Muscle of leg (tissue), 11 donors: ENCODE measurements around the gene ZIC1. TPM values are rescaled to one million over a fixed set of nuclear protein-coding genes. Genes with fewer than 3 reads are reported as not detected.

Experiments used
- DNase-seq: peaks from one replicate; pipeline ENCODE4 v3.0.0; 2013
- H3K27ac ChIP-seq: one replicate; pipeline ENCODE4 v1.5.1; 2013; ENCODE audit warnings: mild to moderate bottlenecking, low read length, control low read depth
- H3K27me3 ChIP-seq: one replicate; pipeline ENCODE4 v1.6.1; 2013; ENCODE audit warnings: low read length; ENCODE audit not compliant: control insufficient read depth, insufficient read depth
- H3K36me3 ChIP-seq: one replicate; pipeline ENCODE4 v1.6.1; 2013; ENCODE audit warnings: low read length; ENCODE audit not compliant: control insufficient read depth, insufficient read depth
- H3K4me1 ChIP-seq: one replicate; pipeline ENCODE4 v1.6.1; 2013; ENCODE audit warnings: low read length; ENCODE audit not compliant: control insufficient read depth, insufficient read depth
- H3K4me3 ChIP-seq: one replicate; pipeline ENCODE4 v1.5.1; 2013; ENCODE audit warnings: low read length, control low read depth
- H3K9me3 ChIP-seq: replicated peaks from 2 replicates; pipeline ENCODE4 v1.6.1; 2013; ENCODE audit warnings: low read depth, low read length; ENCODE audit not compliant: control insufficient read depth
- WGBS: methylation state at CpG from one replicate; pipeline ENCODE4 v1.1.5; 2013; ENCODE audit warnings: missing lambda C conversion rate; ENCODE audit not compliant: insufficient coverage; 5-methylcytosine and 5-hydroxymethylcytosine counted together
- polyA plus RNA-seq, 8 donors: library from polyadenylated mRNA; unstranded; fragments of 120-200 nt; gene quantifications; one replicate each; pipeline versions ENCODE4 v1.2.1 to v1.2.3, GENCODE V29; 2013; ENCODE audit warnings: inconsistent platforms in 1 of 8, low replicate concordance in 1 of 8; ENCODE audit not compliant: insufficient read length in 8 of 8, insufficient read depth in 1 of 8
- total RNA-seq: library from RNA; stranded (reverse); fragments of 120-200 nt; gene quantifications from one replicate; pipeline ENCODE4 v1.2.4, GENCODE V29; 2013

Gene ZIC1
- total and polyA plus RNA-seq, 9 donors: 9.7 to 16.6 (median 12.8) TPM

GRCh38 chr3:147368151-147368550 is 41.0 kb upstream of the ZIC1 start:
- Histone ChIP-seq H3K9me3 (no peaks in the 10 kb centered on the region), H3K4me3 (no peak overlapping the region), H3K27me3 (peaks cover 72% of the 10 kb centered on the region), H3K4me1 (peaks cover 8% of the 10 kb centered on the region), H3K36me3 (no peaks in the 10 kb centered on the region), H3K27ac (no peak overlapping the region)
- WGBS: no CpG with 5 or more reads among the region's 2 CpGs
- DNase-seq: no peak

GRCh38 chr3:147368561-147369221 is 40.5 kb upstream of the ZIC1 start:
- Histone ChIP-seq H3K9me3 (no peaks in the 10 kb centered on the region), H3K4me3 (no peak overlapping the region), H3K27ac (no peak overlapping the region), H3K36me3 (no peaks in the 10 kb centered on the region), H3K4me1 (peaks cover 8% of the 10 kb centered on the region), H3K27me3 (peaks cover 78% of the 10 kb centered on the region)
- 4% methylated on average over 10 of the region's 16 CpGs for WGBS
- no peak for DNase-seq

GRCh38 chr3:147369231-147369630 is 39.9 kb upstream of the ZIC1 start:
- peaks cover 81% of the 10 kb centered on the region for H3K27me3 ChIP-seq
- no peaks in the 10 kb centered on the region for H3K9me3 ChIP-seq
- H3K36me3 ChIP-seq: no peaks in the 10 kb centered on the region
- no peak for DNase-seq
- WGBS: 0% methylated on average over 1 of the region's 13 CpGs
- no peak overlapping the region for H3K4me3 ChIP-seq
- H3K4me1 ChIP-seq: peaks cover 8% of the 10 kb centered on the region
- H3K27ac ChIP-seq: no peak overlapping the region

GRCh38 chr3:147369661-147370123 is 39.5 kb upstream of the ZIC1 start:
- DNase-seq: no peak
- H3K36me3 ChIP-seq: no peaks in the 10 kb centered on the region
- no peak overlapping the region for H3K4me3 ChIP-seq
- H3K27ac ChIP-seq: no peak overlapping the region
- no peaks in the 10 kb centered on the region for H3K9me3 ChIP-seq
- peaks cover 8% of the 10 kb centered on the region for H3K4me1 ChIP-seq
- H3K27me3 ChIP-seq: peaks cover 81% of the 10 kb centered on the region
- WGBS: 4% methylated on average over 12 of the region's 18 CpGs

- no peaks in the 10 kb centered on the region for H3K9me3 ChIP-seq
- no peak overlapping the region for H3K27ac ChIP-seq
- DNase-seq: no peak
- no CpG with 5 or more reads among the region's 19 CpGs for WGBS
- H3K4me3 ChIP-seq: no peak overlapping the region
- H3K27me3 ChIP-seq: peaks cover 81% of the 10 kb centered on the region
- H3K4me1 ChIP-seq: peaks cover 8% of the 10 kb centered on the region
- no peaks in the 10 kb centered on the region for H3K36me3 ChIP-seq
These were observed 38.8 kb upstream of the ZIC1 start for GRCh38 chr3:147370349-147370748.

GRCh38 chr3:147371140-147371539 is 38.0 kb upstream of the ZIC1 start:
- no peak for DNase-seq
- no peaks in the 10 kb centered on the region for H3K9me3 ChIP-seq
- H3K36me3 ChIP-seq: no peaks in the 10 kb centered on the region
- H3K27me3 ChIP-seq: peaks cover 78% of the 10 kb centered on the region
- 8% methylated on average over 5 of the region's 12 CpGs for WGBS
- H3K4me1 ChIP-seq: peaks cover 8% of the 10 kb centered on the region
- no peak overlapping the region for H3K4me3 ChIP-seq
- H3K27ac ChIP-seq: no peak overlapping the region

GRCh38 chr3:147371771-147372340 is 37.3 kb upstream of the ZIC1 start:
- DNase-seq: no peak
- Histone ChIP-seq H3K4me1 (peaks cover 8% of the 10 kb centered on the region), H3K27me3 (peaks cover 78% of the 10 kb centered on the region), H3K4me3 (no peak overlapping the region), H3K27ac (no peak overlapping the region), H3K9me3 (no peaks in the 10 kb centered on the region), H3K36me3 (no peaks in the 10 kb centered on the region)
- 0% methylated on average over 1 of the region's 7 CpGs for WGBS

- 2% methylated on average over 7 of the region's 17 CpGs for WGBS
- peaks cover 8% of the 10 kb centered on the region for H3K4me1 ChIP-seq
- no peak overlapping the region for H3K4me3 ChIP-seq
- no peaks in the 10 kb centered on the region for H3K36me3 ChIP-seq
- no peak overlapping the region for H3K27ac ChIP-seq
- H3K27me3 ChIP-seq: peaks cover 84% of the 10 kb centered on the region
- no peak for DNase-seq
- no peaks in the 10 kb centered on the region for H3K9me3 ChIP-seq
These were observed 36.6 kb upstream of the ZIC1 start for GRCh38 chr3:147372525-147373027.

- peaks cover 85% of the 10 kb centered on the region for H3K27me3 ChIP-seq
- H3K27ac ChIP-seq: no peak overlapping the region
- WGBS: 9% methylated on average over 6 of the region's 6 CpGs
- no peaks in the 10 kb centered on the region for H3K9me3 ChIP-seq
- peaks cover 11% of the 10 kb centered on the region for H3K4me1 ChIP-seq
- H3K4me3 ChIP-seq: no peak overlapping the region
- H3K36me3 ChIP-seq: no peaks in the 10 kb centered on the region
- DNase-seq: no peak
These were observed 35.9 kb upstream of the ZIC1 start for GRCh38 chr3:147373301-147373700.

GRCh38 chr3:147377412-147378367 is 31.5 kb upstream of the ZIC1 start:
- Histone ChIP-seq H3K36me3 (no peaks in the 10 kb centered on the region), H3K27ac (no peak overlapping the region), H3K27me3 (peaks cover 69% of the 10 kb centered on the region), H3K4me1 (peaks cover 3% of the 10 kb centered on the region), H3K4me3 (no peak overlapping the region), H3K9me3 (no peaks in the 10 kb centered on the region)
- 3% methylated on average over 16 of the region's 30 CpGs for WGBS
- no peak for DNase-seq
